Naive thymus-derived CD8-positive, alpha-beta T cell (primary cell): ENCODE data around the gene DPP9. TPM values are rescaled to one million over a fixed set of nuclear protein-coding genes. Genes with fewer than 3 reads are reported as not detected.

Source experiments
- ATAC-seq, 2 donors: fragments of 150-1000 bp; cut with Tn5 transposase in 1 of 2; sonication (Bioruptor Pico), chemical (Tn5 transposase) in 1 of 2; 1 replicate in 1 of 2; 2 replicates in 1 of 2; pipeline ENCODE4 v1.10.0; 2021; ENCODE audit warnings: mild to moderate bottlenecking in 2 of 2, moderate library complexity in 2 of 2
- POLR2A ChIA-PET: fragments of 350-600 bp; sonication (Branson Sonifier 250); formaldehyde crosslinking; loops from one replicate; lab custom pipeline; 2021; ENCODE audit warnings: antibody characterized with exemption; lab: Charles Lee
- DNase-seq, 10 donors: peaks; one replicate each; pipeline versions ENCODE4 v3.0.0 to v3.0.0-alpha.2; 2020 to 2022
- H3K27ac Mint-ChIP-seq, 10 donors: one replicate each; pipeline ENCODE4 v1.8.0; 2020 to 2022; ENCODE audit warnings: mild to moderate bottlenecking in 10 of 10, mixed read lengths in 10 of 10, moderate library complexity in 4 of 10, inconsistent platforms in 1 of 10
- H3K27me3 Mint-ChIP-seq, 5 donors: one replicate each; pipeline ENCODE4 v1.8.0; 2021 to 2022; ENCODE audit warnings: mixed read lengths in 5 of 5
- H3K36me3 Mint-ChIP-seq, 3 donors: one replicate each; pipeline ENCODE4 v1.8.0; 2020 to 2022; ENCODE audit warnings: mixed read lengths in 3 of 3, mild to moderate bottlenecking in 2 of 3, inconsistent platforms in 1 of 3
- H3K4me1 Mint-ChIP-seq, 4 donors: one replicate each; pipeline ENCODE4 v1.8.0; 2021 to 2022; ENCODE audit warnings: mixed read lengths in 4 of 4
- H3K4me3 Mint-ChIP-seq, 10 donors: one replicate each; pipeline ENCODE4 v1.8.0; 2020 to 2022; ENCODE audit warnings: mild to moderate bottlenecking in 10 of 10, mixed read lengths in 10 of 10, moderate library complexity in 6 of 10, inconsistent platforms in 1 of 10
- H3K9me3 Mint-ChIP-seq, 9 donors: one replicate each; pipeline ENCODE4 v1.8.0; 2020 to 2022; ENCODE audit warnings: mixed read lengths in 9 of 9, mild to moderate bottlenecking in 3 of 9, inconsistent platforms in 1 of 9, moderate library complexity in 1 of 9
- polyA plus RNA-seq, 3 donors: library from polyadenylated mRNA; unstranded; fragments of 300-500 nt; fragmentation: Illumina TruSeq; gene quantifications; one replicate each; pipeline ENCODE4 v1.2.3, GENCODE V29; 2021
- total RNA-seq, 8 experiments: library from RNA in 2 of 8; stranded (reverse) in 2 of 8; gene quantifications; one replicate each; pipeline ENCODE4 v1.2.3 and lab custom pipeline; 2021 to 2026

Gene DPP9
- total RNA-seq: 10 to 100 TPM; 82.3 to 86.6 TPM
- 10 to 100 TPM; 16.1 to 30.6 (median 21.9) TPM for polyA plus RNA-seq
- total RNA-seq (lab: John Stamatoyannopoulos, UW): 75.1 to 143 (median 84.9) reads per million in 6 experiments

- Mint-ChIP-seq H3K4me1 (peaks cover 22 to 47% (median 44%) of the 10 kb centered on the region in 4 donors), H3K4me3 (peak within 1 kb of the TSS; percentile 91 to 98 (median 96))
- POLR2A ChIA-PET: interaction anchor here (0.5 to 4.0 kb wide), 13 partner anchors 9 to 1169 kb away, joined by 3 to 46 read pairs (median 4); partner anchors contain the start of genes FEM1A and HDGFL2
Observed at GRCh38 chr19:4723595-4724514, at the start of gene DPP9. Gene DPP9 (minus strand): TSS chr19:4723842. CDS start chr19:4719906, 3,936 bp downstream.

GRCh38 chr19:4773047-4773640 is 49.5 kb upstream of the DPP9 start:
- Mint-ChIP-seq H3K27me3 (peaks cover 5 to 39% (median 22%) of the 10 kb centered on the region in 5 donors), H3K4me3 (no peak overlapping the region), H3K4me1 (peaks cover 0 to 7% (median 3%) of the 10 kb centered on the region in 4 donors), H3K36me3 (no peaks in the 10 kb centered on the region), H3K9me3 (peaks cover 0 to 7% (median 0%) of the 10 kb centered on the region in 9 donors), H3K27ac (peak overlapping the region in 1 of 10 donors; percentile 53)
- DNase-seq (no peak), ATAC-seq (no peak)
- POLR2A ChIA-PET: no interaction called here

More at GRCh38 chr19:4723595-4724514, at the start of gene DPP9:
- Mint-ChIP-seq H3K9me3 (peaks cover 0 to 9% (median 0%) of the 10 kb centered on the region in 9 donors), H3K27ac (peak within 1 kb of the TSS; percentile 92 to 100 (median 96)), H3K27me3 (peaks cover 0 to 8% (median 0%) of the 10 kb centered on the region in 5 donors), H3K36me3 (peaks cover 0 to 19% (median 3%) of the 10 kb centered on the region in 3 donors)
- ATAC-seq: peak; percentile 91 to 92
- DNase-seq: peak; percentile 93 to 100 (median 98)

GRCh38 chr19:4772566-4772965 is 48.9 kb upstream of the DPP9 start:
- H3K36me3 Mint-ChIP-seq: no peaks in the 10 kb centered on the region
- H3K4me1 Mint-ChIP-seq: peaks cover 0 to 7% (median 3%) of the 10 kb centered on the region in 4 donors
- H3K27me3 Mint-ChIP-seq: peaks cover 5 to 37% (median 24%) of the 10 kb centered on the region in 5 donors
- no peak for ATAC-seq
- POLR2A ChIA-PET: no interaction called here
- H3K4me3 Mint-ChIP-seq: no peak overlapping the region
- H3K27ac Mint-ChIP-seq: no peak overlapping the region
- H3K9me3 Mint-ChIP-seq: peaks cover 0 to 7% (median 0%) of the 10 kb centered on the region in 9 donors
- DNase-seq: no peak

GRCh38 chr19:4768934-4769777 is 45.5 kb upstream of the DPP9 start:
- H3K27ac Mint-ChIP-seq: peak overlapping the region in 3 of 10 donors; percentile 11 to 88 (median 71)
- ATAC-seq (peak; percentile 78 to 91), DNase-seq (peak; percentile 78 to 91 (median 84))
- peak overlapping the region in 1 of 10 donors; percentile 63 for H3K4me3 Mint-ChIP-seq
- peaks cover 0 to 7% (median 3%) of the 10 kb centered on the region in 4 donors for H3K4me1 Mint-ChIP-seq
- POLR2A ChIA-PET: interaction anchor here (0.8 kb wide), 1 partner anchor 22 kb away, joined by 5 read pairs; the partner anchor contains the start of gene FEM1A
- no peaks in the 10 kb centered on the region for H3K36me3 Mint-ChIP-seq
- H3K27me3 Mint-ChIP-seq: peaks cover 4 to 39% (median 25%) of the 10 kb centered on the region in 5 donors
- peaks cover 0 to 7% (median 0%) of the 10 kb centered on the region in 9 donors for H3K9me3 Mint-ChIP-seq

GRCh38 chr19:4764393-4764660 is 40.7 kb upstream of the DPP9 start:
- Mint-ChIP-seq H3K4me3 (no peak overlapping the region), H3K9me3 (peaks cover 0 to 4% (median 0%) of the 10 kb centered on the region in 9 donors), H3K27me3 (peaks cover 17 to 55% (median 35%) of the 10 kb centered on the region in 5 donors), H3K27ac (no peak overlapping the region), H3K36me3 (no peaks in the 10 kb centered on the region), H3K4me1 (peaks cover 0 to 10% (median 5%) of the 10 kb centered on the region in 4 donors)
- DNase-seq (no peak), ATAC-seq (no peak)
- POLR2A ChIA-PET: no interaction called here

GRCh38 chr19:4763021-4763420 is 39.4 kb upstream of the DPP9 start:
- DNase-seq: no peak
- Mint-ChIP-seq H3K4me1 (peaks cover 0 to 10% (median 6%) of the 10 kb centered on the region in 4 donors), H3K27ac (no peak overlapping the region), H3K9me3 (peaks cover 0 to 4% (median 0%) of the 10 kb centered on the region in 9 donors), H3K4me3 (peak overlapping the region in 1 of 10 donors; percentile 51), H3K36me3 (peaks cover 0 to 3% (median 0%) of the 10 kb centered on the region in 3 donors), H3K27me3 (peaks cover 17 to 68% (median 38%) of the 10 kb centered on the region in 5 donors)
- no peak for ATAC-seq
- POLR2A ChIA-PET: interaction anchor here (0.7 kb wide), 1 partner anchor 93 kb away, joined by 3 read pairs; the partner anchor contains the start of gene MYDGF

- POLR2A ChIA-PET: no interaction called here
- Mint-ChIP-seq H3K27ac (peak overlapping the region in 2 of 10 donors; percentile 40 to 86), H3K9me3 (peaks cover 0 to 2% (median 0%) of the 10 kb centered on the region in 9 donors), H3K4me3 (peak overlapping the region in 8 of 10 donors; percentile 8 to 65 (median 50)), H3K36me3 (peaks cover 0 to 4% (median 0%) of the 10 kb centered on the region in 3 donors), H3K4me1 (peaks cover 0 to 10% (median 6%) of the 10 kb centered on the region in 4 donors), H3K27me3 (peaks cover 22 to 83% (median 40%) of the 10 kb centered on the region in 5 donors)
- ATAC-seq: no peak
- no peak for DNase-seq
Observed at GRCh38 chr19:4760285-4760650, 36.6 kb upstream of the DPP9 start.

GRCh38 chr19:4759388-4760284 is 36.0 kb upstream of the DPP9 start:
- Mint-ChIP-seq H3K27me3 (peaks cover 23 to 86% (median 39%) of the 10 kb centered on the region in 5 donors), H3K27ac (peak overlapping the region in 1 of 10 donors; percentile 21), H3K9me3 (peaks cover 0 to 2% (median 0%) of the 10 kb centered on the region in 9 donors), H3K36me3 (peaks cover 0 to 4% (median 0%) of the 10 kb centered on the region in 3 donors), H3K4me1 (peaks cover 0 to 10% (median 6%) of the 10 kb centered on the region in 4 donors), H3K4me3 (peak overlapping the region in 8 of 10 donors; percentile 18 to 48 (median 32))
- POLR2A ChIA-PET: no interaction called here
- ATAC-seq (peak; percentile 75 to 89), DNase-seq (peak in 9 of 10 donors; percentile 21 to 69 (median 38))

GRCh38 chr19:4758659-4759058 is 35.0 kb upstream of the DPP9 start:
- Mint-ChIP-seq H3K4me3 (peak overlapping the region in 3 of 10 donors; percentile 18 to 45 (median 34)), H3K9me3 (peaks cover 0 to 2% (median 0%) of the 10 kb centered on the region in 9 donors), H3K27ac (no peak overlapping the region), H3K27me3 (peaks cover 22 to 83% (median 36%) of the 10 kb centered on the region in 5 donors), H3K36me3 (peaks cover 0 to 4% (median 0%) of the 10 kb centered on the region in 3 donors), H3K4me1 (peaks cover 0 to 10% (median 6%) of the 10 kb centered on the region in 4 donors)
- DNase-seq: no peak
- POLR2A ChIA-PET: no interaction called here
- no peak for ATAC-seq

- H3K27me3 Mint-ChIP-seq: peaks cover 21 to 77% (median 33%) of the 10 kb centered on the region in 5 donors
- peaks cover 0 to 4% (median 0%) of the 10 kb centered on the region in 3 donors for H3K36me3 Mint-ChIP-seq
- ATAC-seq (no peak), DNase-seq (no peak)
- H3K4me3 Mint-ChIP-seq: no peak overlapping the region
- POLR2A ChIA-PET: no interaction called here
- peaks cover 0 to 2% (median 0%) of the 10 kb centered on the region in 9 donors for H3K9me3 Mint-ChIP-seq
- peaks cover 0 to 10% (median 6%) of the 10 kb centered on the region in 4 donors for H3K4me1 Mint-ChIP-seq
- peak overlapping the region in 1 of 10 donors; percentile 55 for H3K27ac Mint-ChIP-seq
Observed at GRCh38 chr19:4758082-4758481, 34.4 kb upstream of the DPP9 start.
